Measurements from ENCODE around the gene BEGAIN.

Gene BEGAIN

DNA sequence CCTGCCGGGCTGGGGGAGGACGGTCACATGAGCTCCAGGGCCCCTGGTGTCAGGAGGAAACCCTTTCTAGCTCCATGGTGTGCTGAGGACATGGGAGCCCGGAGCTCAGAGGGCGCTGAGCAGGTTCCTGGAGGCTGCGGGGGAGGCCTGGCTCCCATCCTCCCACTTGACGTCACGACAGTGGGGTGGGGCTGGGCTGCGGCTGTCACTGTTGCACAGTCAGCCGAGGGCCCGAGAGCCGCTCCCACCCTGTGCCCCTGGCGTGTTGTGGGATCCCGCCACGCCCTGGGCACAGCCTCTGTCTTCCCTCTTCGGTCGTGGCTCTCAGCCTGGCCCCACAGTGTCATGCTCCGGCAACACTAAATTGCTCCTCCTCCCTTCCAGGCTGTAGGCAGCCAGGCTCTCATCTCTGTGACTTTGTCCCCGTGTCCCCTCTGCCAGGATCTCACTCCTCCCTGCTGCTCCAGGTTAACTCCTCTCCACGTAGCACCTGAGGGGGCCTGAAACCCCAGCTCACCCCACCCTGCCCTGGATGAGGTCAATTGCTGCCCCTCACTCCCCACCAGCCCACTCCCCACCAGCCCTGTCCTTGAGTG lies 33.0 kb downstream of the BEGAIN start:
- Histone ChIP-seq H3K9me3 (ENCODE audit: control insufficient read depth, insufficient read depth, low read depth, low read length) (no peaks in the 10 kb centered on the region), H3K36me3 (ENCODE audit: control insufficient read depth, insufficient read depth, low read length) (no peaks in the 10 kb centered on the region), H3K4me1 (ENCODE audit: control insufficient read depth, insufficient read depth, low read length) (peaks cover 28% of the 10 kb centered on the region), H3K9ac (ENCODE audit: low read length) (no peak overlapping the region), H3K27ac (ENCODE audit: low read depth, low read length) (no peak overlapping the region), H3K4me3 (ENCODE audit: low read depth, low read length) (no peak overlapping the region), H3K27me3 (ENCODE audit: control insufficient read depth, insufficient read depth, low read length) (peaks cover 12% of the 10 kb centered on the region; the same call in 1 of the 2 replicates)

GRCh38 chr14:100553471-100553870 lies 33.7 kb downstream of the BEGAIN start:
- no peak overlapping the region for H3K27ac ChIP-seq (ENCODE audit: low read depth, low read length)
- no peaks in the 10 kb centered on the region for H3K9me3 ChIP-seq (ENCODE audit: control insufficient read depth, insufficient read depth, low read depth, low read length)
- H3K4me1 ChIP-seq (ENCODE audit: control insufficient read depth, insufficient read depth, low read length): peaks cover 28% of the 10 kb centered on the region
- H3K27me3 ChIP-seq (ENCODE audit: control insufficient read depth, insufficient read depth, low read length): peaks cover 12% of the 10 kb centered on the region; the same call in 1 of the 2 replicates
- H3K9ac ChIP-seq (ENCODE audit: low read length): no peak overlapping the region
- no peak overlapping the region for H3K4me3 ChIP-seq (ENCODE audit: low read depth, low read length)
- H3K36me3 ChIP-seq (ENCODE audit: control insufficient read depth, insufficient read depth, low read length): no peaks in the 10 kb centered on the region

- peaks cover 28% of the 10 kb centered on the region for H3K4me1 ChIP-seq (ENCODE audit: control insufficient read depth, insufficient read depth, low read length)
Observed at GRCh38 chr14:100552524-100553125, 34.6 kb downstream of the BEGAIN start.

DNA sequence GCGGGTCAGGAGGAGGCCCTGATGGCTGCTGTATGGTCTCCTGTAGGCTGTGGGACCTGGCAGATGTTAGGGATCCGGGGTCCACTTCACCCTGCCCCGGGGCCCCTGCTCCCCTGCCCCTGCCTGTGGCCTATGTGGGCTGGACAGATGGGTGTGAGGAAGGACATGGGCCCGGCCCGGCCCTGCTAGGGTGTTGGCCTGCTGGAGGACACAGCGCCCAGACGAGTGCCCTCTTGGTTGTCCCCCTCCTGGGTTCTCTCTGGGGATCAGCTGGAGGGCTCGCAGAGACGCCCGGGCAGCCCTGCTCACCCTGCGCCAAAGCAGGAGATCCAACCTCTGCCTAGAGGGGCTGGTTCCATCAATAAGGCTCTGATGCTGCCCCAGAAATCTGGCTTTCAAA lies 36.2 kb downstream of the BEGAIN start:
- H3K27ac ChIP-seq (ENCODE audit: low read depth, low read length): no peak overlapping the region
- H3K27me3 ChIP-seq (ENCODE audit: control insufficient read depth, insufficient read depth, low read length): peaks cover 29% of the 10 kb centered on the region
- H3K9ac ChIP-seq (ENCODE audit: low read length): no peak overlapping the region
- H3K36me3 ChIP-seq (ENCODE audit: control insufficient read depth, insufficient read depth, low read length): no peaks in the 10 kb centered on the region
- H3K4me3 ChIP-seq (ENCODE audit: low read depth, low read length): no peak overlapping the region
- H3K9me3 ChIP-seq (ENCODE audit: control insufficient read depth, insufficient read depth, low read depth, low read length): no peaks in the 10 kb centered on the region
- H3K4me1 ChIP-seq (ENCODE audit: control insufficient read depth, insufficient read depth, low read length): peaks cover 21% of the 10 kb centered on the region

More at GRCh38 chr14:100552524-100553125, 34.6 kb downstream of the BEGAIN start:
- Histone ChIP-seq H3K4me3 (ENCODE audit: low read depth, low read length) (no peak overlapping the region), H3K27me3 (ENCODE audit: control insufficient read depth, insufficient read depth, low read length) (peaks cover 20% of the 10 kb centered on the region; the same call in 1 of the 2 replicates), H3K36me3 (ENCODE audit: control insufficient read depth, insufficient read depth, low read length) (no peaks in the 10 kb centered on the region), H3K9me3 (ENCODE audit: control insufficient read depth, insufficient read depth, low read depth, low read length) (no peaks in the 10 kb centered on the region), H3K27ac (ENCODE audit: low read depth, low read length) (no peak overlapping the region), H3K9ac (ENCODE audit: low read length) (no peak overlapping the region)

DNA sequence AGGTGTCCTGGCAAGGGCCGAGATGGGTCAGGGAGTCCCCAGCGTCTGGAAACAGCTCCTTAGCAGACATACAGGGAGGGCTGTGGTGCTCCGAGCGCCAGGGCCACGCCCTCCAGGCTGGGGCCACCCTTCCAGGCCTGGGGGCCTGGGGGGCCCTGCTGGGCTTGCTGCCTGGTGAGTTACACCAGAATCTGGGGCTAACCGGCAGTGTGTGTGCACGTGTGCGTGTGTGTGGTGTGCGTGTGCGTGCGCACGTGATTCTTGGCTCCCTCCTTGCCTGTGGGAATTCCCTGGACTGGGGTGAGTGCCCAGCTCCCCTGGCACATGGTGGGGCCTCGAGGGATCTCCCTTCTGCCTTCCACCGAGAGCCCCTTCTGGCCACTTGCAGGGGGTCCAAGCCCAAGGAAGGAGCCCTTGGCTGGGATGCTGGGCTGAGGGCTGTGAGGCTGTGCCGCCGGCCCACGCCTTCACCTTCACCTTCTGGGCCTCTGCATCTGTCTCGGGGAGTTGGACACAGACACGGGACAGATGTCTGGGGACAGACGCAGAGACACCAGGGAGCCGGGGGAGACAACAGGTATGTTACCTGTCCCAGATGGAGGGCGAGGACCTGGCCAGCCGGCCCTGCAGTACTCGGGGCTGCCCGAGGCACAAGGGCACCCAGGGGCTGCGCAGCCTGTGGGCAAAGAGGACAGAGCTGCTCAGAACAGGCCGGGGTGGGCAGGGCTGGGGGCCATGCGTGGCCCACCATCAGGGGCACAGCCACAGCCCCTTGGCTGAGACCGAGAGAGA lies 37.2 kb downstream of the BEGAIN start:
- no peaks in the 10 kb centered on the region for H3K9me3 ChIP-seq (ENCODE audit: control insufficient read depth, insufficient read depth, low read depth, low read length)
- no peak overlapping the region for H3K4me3 ChIP-seq (ENCODE audit: low read depth, low read length)
- no peaks in the 10 kb centered on the region for H3K36me3 ChIP-seq (ENCODE audit: control insufficient read depth, insufficient read depth, low read length)
- no peak overlapping the region for H3K9ac ChIP-seq (ENCODE audit: low read length)
- H3K27me3 ChIP-seq (ENCODE audit: control insufficient read depth, insufficient read depth, low read length): peaks cover 24% of the 10 kb centered on the region
- H3K27ac ChIP-seq (ENCODE audit: low read depth, low read length): no peak overlapping the region
- peaks cover 21% of the 10 kb centered on the region for H3K4me1 ChIP-seq (ENCODE audit: control insufficient read depth, insufficient read depth, low read length)

DNA sequence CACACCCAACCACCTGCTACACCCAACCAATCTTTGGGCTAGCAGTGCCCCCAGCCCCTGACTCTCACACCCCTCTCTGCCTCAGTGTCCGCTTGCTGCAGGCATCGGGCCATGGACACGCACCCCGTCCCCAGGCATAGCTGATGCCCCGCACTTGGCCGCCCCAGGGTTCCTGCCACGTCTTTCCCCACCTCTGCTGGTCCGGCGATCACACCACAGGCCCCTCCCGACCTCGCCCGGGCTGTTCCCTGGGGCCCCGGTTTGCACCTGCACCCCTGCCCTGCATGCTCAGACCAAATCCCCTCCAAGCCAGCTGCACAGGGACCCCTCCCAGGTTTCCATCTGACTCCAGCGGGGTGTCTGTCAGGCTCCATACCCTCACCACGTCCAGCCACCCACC lies 38.3 kb downstream of the BEGAIN start:
- H3K9ac ChIP-seq (ENCODE audit: low read length): no peak overlapping the region
- H3K27me3 ChIP-seq (ENCODE audit: control insufficient read depth, insufficient read depth, low read length): peaks cover 24% of the 10 kb centered on the region
- no peak overlapping the region for H3K4me3 ChIP-seq (ENCODE audit: low read depth, low read length)
- peaks cover 18% of the 10 kb centered on the region for H3K4me1 ChIP-seq (ENCODE audit: control insufficient read depth, insufficient read depth, low read length)
- H3K36me3 ChIP-seq (ENCODE audit: control insufficient read depth, insufficient read depth, low read length): no peaks in the 10 kb centered on the region
- no peak overlapping the region for H3K27ac ChIP-seq (ENCODE audit: low read depth, low read length)
- H3K9me3 ChIP-seq (ENCODE audit: control insufficient read depth, insufficient read depth, low read depth, low read length): no peaks in the 10 kb centered on the region

- H3K36me3 ChIP-seq (ENCODE audit: control insufficient read depth, insufficient read depth, low read length): no peaks in the 10 kb centered on the region
- no peak overlapping the region for H3K9ac ChIP-seq (ENCODE audit: low read length)
- peaks cover 19% of the 10 kb centered on the region for H3K27me3 ChIP-seq (ENCODE audit: control insufficient read depth, insufficient read depth, low read length)
- no peak overlapping the region for H3K27ac ChIP-seq (ENCODE audit: low read depth, low read length)
- H3K4me3 ChIP-seq (ENCODE audit: low read depth, low read length): no peak overlapping the region
- peaks cover 15% of the 10 kb centered on the region for H3K4me1 ChIP-seq (ENCODE audit: control insufficient read depth, insufficient read depth, low read length)
- H3K9me3 ChIP-seq (ENCODE audit: control insufficient read depth, insufficient read depth, low read depth, low read length): no peaks in the 10 kb centered on the region
Observed at GRCh38 chr14:100548295-100548655, 38.9 kb downstream of the BEGAIN start.

GRCh38 chr14:100547633-100548294 lies 39.5 kb downstream of the BEGAIN start:
- Histone ChIP-seq H3K27ac (ENCODE audit: low read depth, low read length) (no peak overlapping the region), H3K9me3 (ENCODE audit: control insufficient read depth, insufficient read depth, low read depth, low read length) (no peaks in the 10 kb centered on the region), H3K9ac (ENCODE audit: low read length) (no peak overlapping the region)

GRCh38 chr14:100546051-100546443 lies 41.2 kb downstream of the BEGAIN start:
- Histone ChIP-seq H3K9ac (ENCODE audit: low read length) (no peak overlapping the region), H3K36me3 (ENCODE audit: control insufficient read depth, insufficient read depth, low read length) (no peaks in the 10 kb centered on the region), H3K4me3 (ENCODE audit: low read depth, low read length) (peak overlapping the region; percentile 47), H3K27me3 (ENCODE audit: control insufficient read depth, insufficient read depth, low read length) (peaks cover 19% of the 10 kb centered on the region), H3K9me3 (ENCODE audit: control insufficient read depth, insufficient read depth, low read depth, low read length) (no peaks in the 10 kb centered on the region), H3K27ac (ENCODE audit: low read depth, low read length) (no peak overlapping the region), H3K4me1 (ENCODE audit: control insufficient read depth, insufficient read depth, low read length) (peaks cover 15% of the 10 kb centered on the region)

More at GRCh38 chr14:100547633-100548294, 39.5 kb downstream of the BEGAIN start:
- H3K4me3 ChIP-seq (ENCODE audit: low read depth, low read length): no peak overlapping the region
- no peaks in the 10 kb centered on the region for H3K36me3 ChIP-seq (ENCODE audit: control insufficient read depth, insufficient read depth, low read length)
- H3K4me1 ChIP-seq (ENCODE audit: control insufficient read depth, insufficient read depth, low read length): peaks cover 15% of the 10 kb centered on the region
- H3K27me3 ChIP-seq (ENCODE audit: control insufficient read depth, insufficient read depth, low read length): peaks cover 19% of the 10 kb centered on the region

DNA sequence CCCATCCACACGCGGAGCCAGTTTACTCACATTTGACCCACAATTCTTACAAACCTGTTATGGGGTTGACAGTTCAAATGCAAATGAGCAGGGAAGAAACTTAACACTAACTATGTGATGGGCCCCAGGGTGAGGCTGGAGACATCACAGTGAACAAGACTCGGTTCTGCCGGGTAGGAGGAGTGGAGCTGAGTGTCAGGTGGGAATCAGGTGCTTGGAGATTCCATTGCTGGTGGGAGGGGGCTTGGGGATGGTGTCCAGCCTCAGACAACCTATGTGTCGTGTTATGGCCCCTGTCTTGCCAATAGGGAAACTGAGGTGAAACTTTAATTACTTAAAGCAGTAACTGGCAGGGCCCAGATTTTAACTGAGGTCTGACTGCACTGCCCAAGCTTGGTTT lies 41.9 kb downstream of the BEGAIN start:
- H3K4me1 ChIP-seq (ENCODE audit: control insufficient read depth, insufficient read depth, low read length): peaks cover 15% of the 10 kb centered on the region
- peaks cover 19% of the 10 kb centered on the region for H3K27me3 ChIP-seq (ENCODE audit: control insufficient read depth, insufficient read depth, low read length)
- H3K36me3 ChIP-seq (ENCODE audit: control insufficient read depth, insufficient read depth, low read length): no peaks in the 10 kb centered on the region
- H3K27ac ChIP-seq (ENCODE audit: low read depth, low read length): no peak overlapping the region
- no peak overlapping the region for H3K9ac ChIP-seq (ENCODE audit: low read length)
- no peaks in the 10 kb centered on the region for H3K9me3 ChIP-seq (ENCODE audit: control insufficient read depth, insufficient read depth, low read depth, low read length)
- H3K4me3 ChIP-seq (ENCODE audit: low read depth, low read length): no peak overlapping the region

Data from HUES6 (cell line).